H1 (cell line): ENCODE measurements around the gene LRG1. TPM values are rescaled to one million over a fixed set of nuclear protein-coding genes. Genes with fewer than 3 reads are reported as not detected.

Experiments
- CTCF ChIA-PET: fragments of 300-600 bp; sonication (Branson Sonifier 250); formaldehyde crosslinking; loops from one replicate; lab custom pipeline; 2021; ENCODE audit not compliant: partially characterized antibody; lab: Charles Lee
- POLR2A ChIA-PET: fragments of 300-600 bp; sonication (Branson Sonifier 250); formaldehyde crosslinking; loops from one replicate; lab custom pipeline; 2021; ENCODE audit warnings: inconsistent platforms; ENCODE audit not compliant: partially characterized antibody; lab: Charles Lee
- DNase-seq, 2 experiments: peaks; one replicate each; pipeline versions ENCODE4 v3.0.0 to v3.0.0-alpha.2; 2010 to 2022; ENCODE audit warnings: low spot score in 2 of 2, low read depth in 1 of 2, mixed read lengths in 1 of 2
- FAIRE-seq: peaks from 2 replicates; lab custom pipeline; 2011; peaks lifted over from hg19 to GRCh38; lab: Jason Lieb, UNC
- H2AFZ ChIP-seq: 2 replicates; pipeline ENCODE4 v1.8.1; 2012; ENCODE audit warnings: low read length, inconsistent platforms
- H2AK5ac ChIP-seq: 2 replicates; pipeline ENCODE4 v1.6.1; 2013; ENCODE audit warnings: low read depth, low read length
- H2BK120ac ChIP-seq: replicated peaks from 2 replicates; pipeline ENCODE3; 2013; ENCODE audit warnings: low read depth, low read length, inconsistent platforms
- H2BK12ac ChIP-seq: 2 replicates; pipeline ENCODE4 v1.6.1; 2013; ENCODE audit warnings: low read depth, low read length
- H2BK15ac ChIP-seq: 2 replicates; pipeline ENCODE4 v1.6.1; 2013; ENCODE audit warnings: low read length
- H2BK20ac ChIP-seq: 2 replicates; pipeline ENCODE4 v1.6.1; 2013; ENCODE audit warnings: low read length
- H2BK5ac ChIP-seq: 2 replicates; pipeline ENCODE4 v1.6.1; 2013; ENCODE audit warnings: low read depth, low read length
- H3K14ac ChIP-seq: 2 replicates; pipeline ENCODE4 v1.6.1; 2013; ENCODE audit warnings: inconsistent platforms; ENCODE audit not compliant: insufficient read length
- H3K18ac ChIP-seq: 2 replicates; pipeline ENCODE4 v1.6.1; 2013; ENCODE audit warnings: low read length; ENCODE audit errors: extremely low read depth
- H3K23ac ChIP-seq: 2 replicates; pipeline ENCODE4 v1.6.1; 2013; ENCODE audit warnings: inconsistent platforms; ENCODE audit not compliant: insufficient read length
- H3K23me2 ChIP-seq: 2 replicates; pipeline ENCODE4 v1.6.1; 2013; ENCODE audit warnings: low read depth, low read length
- H3K27ac ChIP-seq: 2 replicates; pipeline ENCODE4 v1.6.1; 2011; ENCODE audit warnings: low read depth, low read length, inconsistent platforms
- H3K27me3 ChIP-seq, 4 experiments: replicated peaks in 1 of 4; 1 replicate in 1 of 4; 2 replicates in 3 of 4; pipeline versions ENCODE4 v1.6.1 to v1.8.1; 2011 to 2013; ENCODE audit warnings: low read length in 3 of 4, mild to moderate bottlenecking in 3 of 4, inconsistent platforms in 2 of 4, mixed read lengths in 2 of 4, moderate library complexity in 1 of 4; ENCODE audit not compliant: control insufficient read depth in 3 of 4, insufficient read depth in 3 of 4; ENCODE audit errors: extremely low read depth in 1 of 4
- H3K36me3 ChIP-seq, 4 experiments: 2 replicates each; pipeline versions ENCODE4 v1.6.1 to v1.8.1; 2011 to 2013; ENCODE audit warnings: mild to moderate bottlenecking in 4 of 4, low read length in 3 of 4, moderate library complexity in 2 of 4, control low read depth in 1 of 4, inconsistent platforms in 1 of 4; ENCODE audit not compliant: insufficient read depth in 4 of 4, control insufficient read depth in 2 of 4
- H3K4ac ChIP-seq: replicated peaks from 2 replicates; pipeline ENCODE3; 2013; ENCODE audit warnings: low read length, low read depth, mixed read lengths, inconsistent platforms; ENCODE audit not compliant: insufficient read length
- H3K4me1 ChIP-seq, 4 experiments: replicated peaks in 1 of 4; 1 replicate in 1 of 4; 2 replicates in 3 of 4; pipeline versions ENCODE4 v1.6.1 to v1.8.1; 2011 to 2013; ENCODE audit warnings: low read length in 3 of 4, inconsistent platforms in 2 of 4, mixed read lengths in 1 of 4; ENCODE audit not compliant: insufficient read depth in 4 of 4, control insufficient read depth in 3 of 4
- H3K4me2 ChIP-seq, 2 experiments: 2 replicates each; pipeline versions ENCODE4 v1.6.1 to v1.8.1; 2011 to 2013; ENCODE audit warnings: low read depth in 2 of 2, low read length in 2 of 2, control low read depth in 1 of 2, inconsistent platforms in 1 of 2, mild to moderate bottlenecking in 1 of 2; ENCODE audit not compliant: insufficient read depth in 1 of 2
- H3K4me3 ChIP-seq, 4 experiments: fragments of 200-600, 300-600 bp in 1 of 4; sonication (generic), shearing (Covaris generic), sonication (Bioruptor Twin) in 1 of 4; 2 replicates each; pipeline versions ENCODE4 v1.5.1 to v1.8.1; 2011 to 2016; ENCODE audit warnings: low read length in 4 of 4, low read depth in 3 of 4, control low read depth in 2 of 4, inconsistent platforms in 2 of 4, mild to moderate bottlenecking in 2 of 4, mixed read lengths in 1 of 4, moderate library complexity in 1 of 4; ENCODE audit not compliant: insufficient read depth in 2 of 4; ENCODE audit errors: extremely low read depth in 1 of 4
- H3K56ac ChIP-seq: replicated peaks from 2 replicates; pipeline ENCODE3; 2013; ENCODE audit warnings: low read depth, mild to moderate bottlenecking, mixed read lengths, low read length, inconsistent platforms; ENCODE audit not compliant: insufficient read length
- H3K79me1 ChIP-seq: 2 replicates; pipeline ENCODE4 v1.6.1; 2013; ENCODE audit warnings: low read depth, low read length, control low read depth
- H3K79me2 ChIP-seq, 2 experiments: 2 replicates each; pipeline versions ENCODE4 v1.6.1 to v1.8.1; 2012 to 2013; ENCODE audit warnings: low read length in 2 of 2, mild to moderate bottlenecking in 2 of 2, inconsistent platforms in 1 of 2; ENCODE audit not compliant: insufficient read depth in 2 of 2, control insufficient read depth in 1 of 2
- H3K9ac ChIP-seq, 4 experiments: replicated peaks in 1 of 4; 1 replicate in 1 of 4; 2 replicates in 3 of 4; pipeline versions ENCODE4 v1.6.1 to v1.8.1; 2011 to 2013; ENCODE audit warnings: low read depth in 3 of 4, low read length in 3 of 4, control low read depth in 2 of 4, mild to moderate bottlenecking in 2 of 4, moderate library complexity in 2 of 4, inconsistent platforms in 1 of 4; ENCODE audit errors: extremely low read depth in 1 of 4
- H3K9me3 ChIP-seq, 2 experiments: 2 replicates each; pipeline versions ENCODE4 v1.6.1 to v1.8.1; 2012 to 2013; ENCODE audit warnings: mild to moderate bottlenecking in 2 of 2, moderate library complexity in 2 of 2, control low read depth in 1 of 2, inconsistent platforms in 1 of 2, low read depth in 1 of 2, low read length in 1 of 2, mixed read lengths in 1 of 2; ENCODE audit not compliant: insufficient read depth in 2 of 2
- H4K20me1 ChIP-seq, 2 experiments: replicated peaks in 1 of 2; 2 replicates each; pipeline versions ENCODE3 to v1.8.1; 2011 to 2013; ENCODE audit warnings: inconsistent platforms in 2 of 2, low read length in 2 of 2, mild to moderate bottlenecking in 1 of 2; ENCODE audit not compliant: insufficient read depth in 2 of 2, control insufficient read depth in 1 of 2
- H4K5ac ChIP-seq: 2 replicates; pipeline ENCODE4 v1.6.1; 2013; ENCODE audit warnings: low read length, low read depth, mixed read lengths, inconsistent platforms; ENCODE audit not compliant: insufficient read length
- H4K8ac ChIP-seq: 2 replicates; pipeline ENCODE4 v1.8.0; 2013; ENCODE audit warnings: mild to moderate bottlenecking, moderate library complexity, low read length, inconsistent platforms; ENCODE audit not compliant: insufficient read depth; ENCODE audit errors: extremely low read depth
- H4K91ac ChIP-seq: replicated peaks from 2 replicates; pipeline ENCODE3; 2013; ENCODE audit warnings: low read length, mixed read lengths, inconsistent platforms; ENCODE audit not compliant: insufficient read length
- ASH2L ChIP-seq: fragments of 200-600, 300-600 bp; sonication (generic); IDR thresholded peaks from one replicate; pipeline ENCODE4 v1.7.1; 2017; ENCODE audit warnings: low read length
- WGBS, 2 experiments: shearing (Covaris generic) in 1 of 2; methylation state at CpG; one replicate each; pipeline versions ENCODE4 v1.1.6 to v1.1.7; 2013 to 2015; ENCODE audit warnings: low lambda C conversion rate in 2 of 2, mixed read lengths in 2 of 2, inconsistent platforms in 1 of 2, low coverage in 1 of 2, missing lambda C conversion rate in 1 of 2; ENCODE audit not compliant: insufficient replicate concordance in 2 of 2, insufficient coverage in 1 of 2, insufficient read length in 1 of 2; ENCODE audit errors: extremely low coverage in 1 of 2, missing lambda C conversion rate in 1 of 2; 5-methylcytosine and 5-hydroxymethylcytosine counted together
- polyA plus RNA-seq, 7 experiments: library from polyadenylated mRNA; depleted of rRNA in 3 of 7; stranded (reverse) in 5 of 7; unstranded in 2 of 7; fragments of >200 nt in 5 of 7; fragments of 200-250 nt in 2 of 7; gene quantifications; 1 replicate in 5 of 7; 2 replicates in 1 of 7; 4 replicates in 1 of 7; pipeline versions ENCODE4 v1.2.1 to v1.2.3, GENCODE V29; 2011 to 2013; ENCODE audit warnings: missing spikeins in 2 of 7, mixed read lengths in 2 of 7
- total RNA-seq: library from RNA; stranded (reverse); fragmentation: NEBNext Ultra II Directional; extraction: Animal tissue kit (Norgen Biotek cat#: 25700); gene quantifications from 2 replicates; pipeline ENCODE4 v1.2.1, GENCODE V29; 2021

LRG1 gene
- total and polyA plus RNA-seq, 2 of the 8 experiments (the other 6 are each of a cell fraction or from before 2014, with no cell fraction given), result 0.48 to 0.79 TPM

- H3K36me3 ChIP-seq, result peaks cover 0 to 21% (median 5%) of the 10 kb centered on the region in 4 experiments; a peak in 5 of 8 replicates
- H4K20me1 ChIP-seq, result peaks cover 16 to 29% of the 10 kb centered on the region in 2 experiments
- no peaks in the 10 kb centered on the region for H3K4me1 ChIP-seq
- no peak overlapping the region for H3K23ac ChIP-seq
- H2BK5ac ChIP-seq, result no peak overlapping the region
- no peaks in the 10 kb centered on the region for H3K23me2 ChIP-seq
- no peak overlapping the region for H3K4me2 ChIP-seq
- no peak overlapping the region for H3K18ac ChIP-seq
- no peak overlapping the region for H2BK20ac ChIP-seq
- peaks cover 2 to 26% (median 21%) of the 10 kb centered on the region in 4 experiments; a peak in 6 of 7 replicates for H3K27me3 ChIP-seq
- FAIRE-seq (no peak), DNase-seq (no peak)
- H2BK120ac ChIP-seq, result no peak overlapping the region
- H4K5ac ChIP-seq, result no peak overlapping the region
- no peaks in the 10 kb centered on the region for H3K9me3 ChIP-seq
- H3K4ac ChIP-seq, result no peak overlapping the region
- POLR2A ChIA-PET, result interaction anchor here (0.7 to 2.8 kb wide), 5 partner anchors 8 to 164 kb away, joined by 4 to 27 read pairs (median 7); partner anchors contain the start of genes MPND and PLIN4
- no peak overlapping the region for H4K8ac ChIP-seq
- H3K79me1 ChIP-seq, result peaks cover 2% of the 10 kb centered on the region; the same call in 1 of the 2 replicates
- no peak overlapping the region for H4K91ac ChIP-seq
- H3K79me2 ChIP-seq, result no peaks in the 10 kb centered on the region
- TF ChIP-seq ASH2L, result no peak
- H2BK12ac ChIP-seq, result no peak overlapping the region
- 92% methylated on average over 12 of the region's 12 CpGs; no CpG with 5 or more reads in 1 of the 2 experiments for WGBS, 2 experiments
- H3K4me3 ChIP-seq, result no peak overlapping the region
- H3K9ac ChIP-seq, result no peak overlapping the region
- H2BK15ac ChIP-seq, result no peak overlapping the region
- H3K27ac ChIP-seq, result no peak overlapping the region
- no peak overlapping the region for H3K14ac ChIP-seq
- CTCF ChIA-PET, result interaction anchor here (0.6 to 5.2 kb wide), 6 partner anchors 9 to 129 kb away, joined by 3 to 40 read pairs (median 4); no protein-coding TSS in a partner anchor
- H2AFZ ChIP-seq, result no peak overlapping the region
- H2AK5ac ChIP-seq, result no peak overlapping the region
- H3K56ac ChIP-seq, result no peak overlapping the region
Observed at GRCh38 chr19:4507150-4507452, 32.7 kb downstream of the LRG1 start.
